ENCODE data around the gene BNIP3. TPM values are rescaled to one million over a fixed set of nuclear protein-coding genes. Genes with fewer than 3 reads are reported as not detected.

BNIP3 gene
- total and polyA plus RNA-seq, 2 of the 13 experiments (the other 11 are each of a cell fraction or from before 2014, with no cell fraction given), result 73.7 to 223 TPM

- no peak for TF ChIP-seq ZUFSP (CRISPR knock-in tag; IDR thresholded peaks at IDR 0.05; ENCODE audit: borderline replicate concordance)
- peak; percentile 65; the same call in 1 of the 2 replicates for TF ChIP-seq RFX5 (IDR thresholded peaks at IDR 0.05; ENCODE audit: low read depth, low read length)
- no peak for TF ChIP-seq ZNF512B (CRISPR knock-in tag; IDR thresholded peaks at IDR 0.05; ENCODE audit: borderline replicate concordance)
- no peak for TF ChIP-seq CEBPB (IDR thresholded peaks at IDR 0.05; ENCODE audit: borderline replicate concordance, low read depth, low read length)
- no peak for TF ChIP-seq ZBTB8A (CRISPR knock-in tag; IDR thresholded peaks at IDR 0.05; ENCODE audit: borderline replicate concordance, low read depth)
- no peak for TF ChIP-seq ATF3 (CRISPR knock-in tag; IDR thresholded peaks at IDR 0.05)
- peak; percentile 60 for TF ChIP-seq ZNF687 (CRISPR knock-in tag; IDR thresholded peaks at IDR 0.05)
- no peak for TF ChIP-seq BRF2 (CRISPR knock-in tag; IDR thresholded peaks at IDR 0.05)
- TF ChIP-seq KLF6 (CRISPR knock-in tag; IDR thresholded peaks at IDR 0.05), result no peak
- no peak for TF ChIP-seq ZNF18 (CRISPR knock-in tag; IDR thresholded peaks at IDR 0.05; ENCODE audit: insufficient replicate concordance)
- peak; percentile 43; the same call in 1 of the 2 replicates for TF ChIP-seq TBX2 (CRISPR knock-in tag; IDR thresholded peaks at IDR 0.05; ENCODE audit: borderline replicate concordance)
- no peak for TF ChIP-seq IRF1 (CRISPR knock-in tag; IDR thresholded peaks at IDR 0.05; ENCODE audit: low read depth)
- no peak for TF ChIP-seq ZNF839 (CRISPR knock-in tag; IDR thresholded peaks at IDR 0.05; ENCODE audit: borderline replicate concordance)
- no peak for TF ChIP-seq HOXA5 (CRISPR knock-in tag; IDR thresholded peaks at IDR 0.05)
- no peak for TF ChIP-seq NCOA1 (CRISPR knock-in tag; IDR thresholded peaks at IDR 0.05)
Observed at GRCh38 chr10:132001238-132001972, 19.7 kb upstream of the BNIP3 start (continued).

All from HepG2 (cell line).